Measurements from ENCODE around the gene SBF1. TPM values are rescaled to one million over a fixed set of nuclear protein-coding genes. Genes with fewer than 3 reads are reported as not detected.

Gene SBF1
- total RNA-seq, 4 donors from 2014 or later, result 19.9 to 66.1 (median 26.7) TPM

DNA sequence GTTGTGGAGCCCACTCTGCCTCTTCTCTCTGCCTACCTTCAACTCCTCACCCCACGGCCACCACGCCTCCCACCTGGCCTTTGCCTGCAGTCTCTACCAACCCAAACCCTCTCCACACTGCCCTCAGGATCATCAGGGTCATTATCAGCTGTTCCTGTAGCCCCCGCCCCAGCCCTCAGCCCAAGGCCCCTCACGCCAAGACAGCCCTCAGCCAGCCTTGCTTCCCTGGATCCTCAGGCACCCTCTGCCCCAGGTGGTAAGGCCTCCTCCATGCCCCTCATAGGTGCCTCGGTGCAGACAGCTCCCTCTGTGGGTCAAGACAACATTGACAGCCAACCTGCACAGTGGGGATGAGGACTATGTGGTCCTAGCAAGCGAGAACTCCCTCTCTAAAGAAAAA is 1.7 kb downstream of the SBF1 start:
- TF ChIP-seq, protein P1, sequence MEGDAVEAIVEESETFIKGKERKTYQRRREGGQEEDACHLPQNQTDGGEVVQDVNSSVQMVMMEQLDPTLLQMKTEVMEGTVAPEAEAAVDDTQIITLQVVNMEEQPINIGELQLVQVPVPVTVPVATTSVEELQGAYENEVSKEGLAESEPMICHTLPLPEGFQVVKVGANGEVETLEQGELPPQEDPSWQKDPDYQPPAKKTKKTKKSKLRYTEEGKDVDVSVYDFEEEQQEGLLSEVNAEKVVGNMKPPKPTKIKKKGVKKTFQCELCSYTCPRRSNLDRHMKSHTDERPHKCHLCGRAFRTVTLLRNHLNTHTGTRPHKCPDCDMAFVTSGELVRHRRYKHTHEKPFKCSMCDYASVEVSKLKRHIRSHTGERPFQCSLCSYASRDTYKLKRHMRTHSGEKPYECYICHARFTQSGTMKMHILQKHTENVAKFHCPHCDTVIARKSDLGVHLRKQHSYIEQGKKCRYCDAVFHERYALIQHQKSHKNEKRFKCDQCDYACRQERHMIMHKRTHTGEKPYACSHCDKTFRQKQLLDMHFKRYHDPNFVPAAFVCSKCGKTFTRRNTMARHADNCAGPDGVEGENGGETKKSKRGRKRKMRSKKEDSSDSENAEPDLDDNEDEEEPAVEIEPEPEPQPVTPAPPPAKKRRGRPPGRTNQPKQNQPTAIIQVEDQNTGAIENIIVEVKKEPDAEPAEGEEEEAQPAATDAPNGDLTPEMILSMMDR (IDR thresholded peaks at IDR 0.05; ENCODE audit: low read depth), result no peak

DNA sequence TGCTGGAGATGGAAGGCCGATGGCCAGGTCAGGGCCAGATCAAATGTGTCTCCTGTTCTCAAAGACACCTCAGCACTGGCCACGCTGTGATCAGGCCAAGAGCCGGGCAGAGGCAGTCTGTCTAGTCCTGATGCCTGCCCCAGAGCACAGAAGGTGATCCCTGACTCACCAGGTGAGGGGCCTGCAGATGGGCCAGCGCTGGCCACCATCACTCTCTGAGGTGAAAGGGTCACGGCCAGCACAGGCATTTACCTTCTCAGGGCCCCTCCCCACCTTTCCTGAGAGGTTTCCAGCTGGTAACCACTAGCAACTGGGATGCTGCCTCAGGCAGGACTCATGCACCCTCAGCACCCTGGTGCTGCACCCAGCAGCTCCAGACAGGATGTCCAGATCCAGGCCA is 2.9 kb downstream of the SBF1 start:
- TF ChIP-seq, protein P1 (IDR thresholded peaks at IDR 0.05; ENCODE audit: low read depth), result no peak

DNA sequence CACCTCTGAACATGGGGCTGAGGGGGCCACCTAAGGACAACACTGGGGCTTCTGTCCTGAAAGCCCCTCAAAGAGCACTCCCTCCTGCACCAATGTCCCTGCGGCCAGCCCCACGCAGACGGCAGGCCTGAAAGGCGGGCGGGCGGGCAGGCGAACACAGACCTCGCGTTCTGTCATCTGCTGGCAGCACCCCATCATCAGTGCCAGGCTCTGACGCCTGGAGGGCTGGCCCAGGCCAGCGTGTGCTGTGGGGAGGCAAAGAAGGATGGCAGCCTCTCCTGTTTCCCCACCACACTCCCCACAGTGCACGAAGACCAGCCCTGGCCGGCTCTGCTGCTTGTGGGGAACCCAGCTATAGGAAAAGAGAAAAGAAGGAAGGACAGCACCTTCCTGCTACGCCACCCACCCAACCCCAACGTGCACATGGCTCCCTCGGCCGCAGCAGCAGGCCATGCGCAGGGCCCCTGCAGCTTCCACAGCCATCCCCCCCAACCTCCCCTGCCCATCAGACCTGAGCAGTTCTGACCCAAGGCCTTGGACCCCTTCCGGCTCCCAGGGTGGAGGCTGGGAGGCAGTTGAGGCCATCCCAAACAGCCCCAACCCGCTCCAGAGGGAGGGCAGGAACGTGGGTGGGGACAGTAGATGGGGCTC is 3.5 kb downstream of the SBF1 start:
- TF ChIP-seq, protein P1 (IDR thresholded peaks at IDR 0.05; ENCODE audit: low read depth), result no peak

- TF ChIP-seq, protein P1 (IDR thresholded peaks at IDR 0.05; ENCODE audit: low read depth), result no peak
These were observed 4.3 kb downstream of the SBF1 start for GRCh38 chr22:50470491-50470890.

DNA sequence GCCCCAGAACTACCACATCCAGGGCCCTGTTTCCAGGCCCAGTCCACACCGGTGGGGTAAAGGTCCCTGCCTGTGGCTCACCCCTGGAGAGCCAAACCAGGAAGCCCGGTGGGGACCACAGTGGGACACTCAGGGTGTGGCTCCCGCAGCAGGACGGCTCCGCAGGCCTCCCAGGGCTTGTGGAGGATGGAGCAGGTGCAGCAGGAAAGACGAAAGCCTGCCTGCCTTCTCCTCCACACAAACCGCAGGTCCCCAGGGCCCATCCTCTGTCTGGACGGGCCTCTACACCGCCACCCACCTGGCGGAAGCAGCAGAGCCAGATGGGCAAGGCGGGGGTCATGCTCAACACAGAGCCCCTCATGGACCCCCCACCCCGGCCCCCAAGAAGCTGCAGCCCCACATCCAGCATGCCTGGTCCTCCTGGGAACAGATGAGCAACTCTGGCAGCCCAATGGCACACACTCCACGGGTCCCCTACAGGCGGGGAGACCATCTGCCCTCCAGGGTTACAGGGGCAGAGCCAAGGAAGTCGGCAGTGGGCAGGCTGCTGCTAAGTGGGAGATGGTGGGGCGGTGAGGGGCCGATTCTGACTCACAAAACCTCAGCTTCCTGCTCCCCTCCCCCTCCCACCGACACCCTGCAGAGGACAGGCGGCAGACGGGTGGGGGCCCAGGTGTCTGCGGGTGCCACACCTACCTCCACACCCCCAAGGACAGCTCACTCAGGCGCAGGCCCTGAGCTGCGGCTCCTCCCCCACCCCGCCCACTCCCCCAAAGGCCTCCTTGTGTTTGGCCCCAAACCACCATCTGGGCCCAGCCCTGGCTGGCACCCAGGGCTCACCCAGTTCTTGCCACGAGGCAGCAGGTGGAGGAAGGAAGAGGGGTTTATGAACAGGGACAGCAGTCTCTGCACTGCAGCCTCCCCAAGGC is 5.2 kb downstream of the SBF1 start:
- TF ChIP-seq, protein P1 (IDR thresholded peaks at IDR 0.05; ENCODE audit: low read depth), result no peak

- TF ChIP-seq, protein P1 (IDR thresholded peaks at IDR 0.05; ENCODE audit: low read depth), result no peak
These were observed 6.2 kb downstream of the SBF1 start for GRCh38 chr22:50468626-50469025.

DNA sequence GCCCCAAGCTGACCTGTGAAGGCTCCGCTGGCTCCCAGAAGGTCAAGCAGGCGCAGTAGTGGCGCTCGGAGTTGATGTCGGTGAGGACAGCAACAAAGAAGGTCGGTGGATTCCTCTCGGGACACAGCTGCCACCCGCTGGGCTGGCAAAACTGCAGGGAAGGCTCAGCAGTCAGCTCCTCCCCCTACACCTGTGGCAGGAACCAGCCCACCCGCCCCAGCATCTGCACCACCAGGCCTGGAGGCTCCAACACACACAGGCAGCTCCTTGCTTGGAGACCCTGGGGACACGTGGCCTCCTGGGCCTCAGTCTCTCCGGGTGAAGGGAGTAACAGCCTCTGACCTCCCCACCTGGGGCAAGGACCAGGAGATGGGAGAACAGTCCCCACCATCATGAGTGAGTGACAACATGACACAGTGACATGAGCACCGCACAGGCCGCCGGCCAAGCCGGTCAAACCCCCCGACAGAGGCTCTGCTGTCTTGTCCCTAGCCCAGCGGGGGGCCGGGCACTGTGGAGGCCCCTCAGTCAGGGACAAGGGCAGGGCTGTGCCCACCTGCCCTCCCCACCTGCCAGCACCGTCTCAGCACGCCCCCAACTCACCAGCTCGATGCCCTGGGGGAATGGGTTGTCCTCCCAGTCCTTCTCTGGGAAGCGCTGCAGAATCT is 6.9 kb downstream of the SBF1 start:
- TF ChIP-seq, protein P1 (IDR thresholded peaks at IDR 0.05; ENCODE audit: low read depth), result no peak

Measured in subcutaneous adipose tissue (tissue), 4 donors.